Measurements from ENCODE around the gene KANSL1.

- TF ChIP-seq FOXP2 (optimal IDR thresholded peaks at IDR 0.05; ENCODE audit: borderline replicate concordance, extremely low read depth, extremely low read length, insufficient read depth) (no peak), SIN3A (IDR thresholded peaks at IDR 0.05; ENCODE audit: borderline replicate concordance, insufficient read depth, low read length) (no peak), REST (IDR thresholded peaks at IDR 0.05; ENCODE audit: insufficient read depth in 1 of 2, low read depth in 2 of 2, low read length in 2 of 2) (no peak), POLR2AphosphoS5 (IDR thresholded peaks at IDR 0.05; ENCODE audit: low read depth, low read length) (no peak), TAF1 (IDR thresholded peaks at IDR 0.05; ENCODE audit: borderline replicate concordance, insufficient read depth, low read length) (no peak)
These were observed 203.5 kb downstream of the KANSL1 start for GRCh38 chr17:45989759-45990158.
